ENCODE data around the gene VSTM4. TPM values are rescaled to one million over a fixed set of nuclear protein-coding genes. Genes with fewer than 3 reads are reported as not detected.

VSTM4 gene
- total RNA-seq, 4 donors from 2014 or later, result 1.8 to 4.0 (median 2.6) TPM

DNA sequence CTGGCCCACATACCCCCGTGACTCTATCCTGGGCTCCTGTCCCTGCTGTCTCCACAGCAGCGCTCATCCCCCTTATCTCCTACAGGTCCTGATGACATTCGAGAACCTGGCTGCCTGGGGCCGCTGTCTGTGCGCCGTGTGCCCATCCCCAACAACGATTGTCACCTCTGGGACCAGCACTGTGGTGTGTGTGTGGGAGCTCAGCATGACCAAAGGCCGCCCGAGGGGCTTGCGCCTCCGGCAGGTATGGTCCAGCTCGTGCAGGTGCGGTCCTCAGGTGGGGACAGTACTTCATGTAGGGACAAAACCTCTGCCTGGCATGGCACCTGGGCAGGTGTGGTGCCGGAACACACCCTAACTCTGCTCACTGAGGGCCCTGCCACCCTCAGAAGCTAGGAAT, 145.3 kb downstream of the VSTM4 start:
- TF ChIP-seq, protein P1, sequence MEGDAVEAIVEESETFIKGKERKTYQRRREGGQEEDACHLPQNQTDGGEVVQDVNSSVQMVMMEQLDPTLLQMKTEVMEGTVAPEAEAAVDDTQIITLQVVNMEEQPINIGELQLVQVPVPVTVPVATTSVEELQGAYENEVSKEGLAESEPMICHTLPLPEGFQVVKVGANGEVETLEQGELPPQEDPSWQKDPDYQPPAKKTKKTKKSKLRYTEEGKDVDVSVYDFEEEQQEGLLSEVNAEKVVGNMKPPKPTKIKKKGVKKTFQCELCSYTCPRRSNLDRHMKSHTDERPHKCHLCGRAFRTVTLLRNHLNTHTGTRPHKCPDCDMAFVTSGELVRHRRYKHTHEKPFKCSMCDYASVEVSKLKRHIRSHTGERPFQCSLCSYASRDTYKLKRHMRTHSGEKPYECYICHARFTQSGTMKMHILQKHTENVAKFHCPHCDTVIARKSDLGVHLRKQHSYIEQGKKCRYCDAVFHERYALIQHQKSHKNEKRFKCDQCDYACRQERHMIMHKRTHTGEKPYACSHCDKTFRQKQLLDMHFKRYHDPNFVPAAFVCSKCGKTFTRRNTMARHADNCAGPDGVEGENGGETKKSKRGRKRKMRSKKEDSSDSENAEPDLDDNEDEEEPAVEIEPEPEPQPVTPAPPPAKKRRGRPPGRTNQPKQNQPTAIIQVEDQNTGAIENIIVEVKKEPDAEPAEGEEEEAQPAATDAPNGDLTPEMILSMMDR (IDR thresholded peaks at IDR 0.05 in 4 of 5, conservative IDR thresholded peaks at IDR 0.05 in 1 of 5), result no peak
- TF ChIP-seq POLR2A (IDR thresholded peaks at IDR 0.05), result no peak
- Histone ChIP-seq H3K27ac (no peak overlapping the region), H3K27me3 (no peaks in the 10 kb centered on the region), H3K9me3 (no peaks in the 10 kb centered on the region), H3K4me3 (no peak overlapping the region), H3K36me3 (no peaks in the 10 kb centered on the region), H3K4me1 (no peaks in the 10 kb centered on the region)
- ATAC-seq, result no peak
- in situ Hi-C loops (cut with MboI; ENCODE audit: low sequenced_read_pairs in 4 of 4) (loop anchor here in 1 of 4 donors (10.0 kb wide), 2 partner anchors 185 to 545 kb away; no protein-coding TSS in a partner anchor), intact Hi-C loops (cut with DNase I; ENCODE audit: low total_unique reads) (no loop called here)
- DNase-seq, result no peak

DNA sequence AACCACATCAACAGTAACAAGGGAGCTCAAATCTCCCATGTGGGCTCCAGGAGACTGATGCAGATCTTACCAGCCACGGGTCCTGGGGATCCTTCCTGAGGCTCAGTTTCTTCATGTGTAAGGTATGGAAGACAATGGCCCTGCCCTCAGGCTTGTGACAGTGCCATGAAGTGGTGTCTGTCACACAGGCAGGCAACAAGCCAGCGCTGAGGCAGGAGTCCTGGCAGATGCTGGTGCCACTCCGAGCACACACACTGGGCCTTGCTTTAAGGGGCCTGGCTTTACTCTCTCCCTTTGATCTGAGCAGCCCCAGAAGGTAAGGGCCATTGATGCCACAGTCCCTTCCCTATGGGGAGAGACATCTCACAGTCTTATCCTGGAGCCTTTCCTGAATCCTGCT, 147.3 kb downstream of the VSTM4 start:
- Histone ChIP-seq H3K27ac (no peak overlapping the region), H3K27me3 (no peaks in the 10 kb centered on the region), H3K4me3 (no peak overlapping the region), H3K9me3 (no peaks in the 10 kb centered on the region), H3K4me1 (no peaks in the 10 kb centered on the region), H3K36me3 (no peaks in the 10 kb centered on the region)
- intact Hi-C loops (cut with DNase I; ENCODE audit: low total_unique reads) (no loop called here), in situ Hi-C loops (cut with MboI; ENCODE audit: low sequenced_read_pairs in 4 of 4) (no loop called here)
- no peak for ATAC-seq
- TF ChIP-seq, protein P1 (IDR thresholded peaks at IDR 0.05 in 4 of 5, conservative IDR thresholded peaks at IDR 0.05 in 1 of 5), result no peak
- no peak for TF ChIP-seq POLR2A (IDR thresholded peaks at IDR 0.05)
- DNase-seq, result no peak

DNA sequence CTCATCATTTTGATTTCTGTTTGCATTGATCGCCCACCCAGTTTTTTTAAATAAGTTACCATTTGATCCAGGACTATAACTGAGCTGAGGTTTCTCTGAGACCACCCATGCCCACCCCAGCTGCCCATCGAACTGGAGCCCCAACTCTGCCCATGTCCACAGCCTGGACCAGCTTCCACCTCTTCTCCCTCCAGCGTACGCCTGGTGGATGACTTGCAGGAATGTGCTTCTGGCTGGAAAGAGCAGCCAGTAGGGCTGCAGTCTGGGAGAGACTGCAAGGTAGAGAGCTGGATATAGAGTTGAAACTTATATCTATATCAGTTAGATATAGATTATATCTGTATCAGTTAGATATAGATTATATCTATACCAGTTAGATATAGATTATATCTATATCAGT, 149.9 kb downstream of the VSTM4 start:
- DNase-seq, result no peak
- intact Hi-C loops (cut with DNase I; ENCODE audit: low total_unique reads), result no loop called here
- Histone ChIP-seq H3K36me3 (no peaks in the 10 kb centered on the region), H3K4me1 (no peaks in the 10 kb centered on the region), H3K27ac (no peak overlapping the region), H3K4me3 (no peak overlapping the region), H3K27me3 (no peaks in the 10 kb centered on the region), H3K9me3 (no peaks in the 10 kb centered on the region)
- ATAC-seq, result no peak
- TF ChIP-seq POLR2A (IDR thresholded peaks at IDR 0.05), result no peak
- TF ChIP-seq, protein P1 (IDR thresholded peaks at IDR 0.05 in 4 of 5, conservative IDR thresholded peaks at IDR 0.05 in 1 of 5), result no peak
- in situ Hi-C loops (cut with MboI; ENCODE audit: low sequenced_read_pairs in 4 of 4), result no loop called here

Small RNAs within 50 kb of the gene (microRNA-seq; reads per million reads assigned to microRNA genes)
- 0 reads per million in 2 donors for gene MIR4294 (ENCODE audit: borderline replicate concordance in 2 of 2)

Other genes starting within 250 kb of the VSTM4 start
- gene LRRC18, start 175.7 kb downstream of the VSTM4 start, total RNA-seq, result not detected
- gene FAM170B, start 18.5 kb upstream of the VSTM4 start, total RNA-seq, result not detected
- 10 to 100 TPM in 1 of 4 donors, 1 to 10 TPM in 3; 4.9 to 11.2 (median 7.8) TPM for gene TMEM273, start 72.9 kb upstream of the VSTM4 start, total RNA-seq
- 100 to 1,000 TPM in 1 of 4 donors, 10 to 100 TPM in 3; 26.5 to 208 (median 69.6) TPM for gene C10orf71, start 183.6 kb upstream of the VSTM4 start, total RNA-seq